IMR-90 (cell line): ENCODE results near the gene USP31. TPM values are rescaled to one million over a fixed set of nuclear protein-coding genes. Genes with fewer than 3 reads are reported as not detected.

Experiments used
- ATAC-seq: fragments of 200-7000 bp; cut with Tn5 transposase; 2 replicates; pipeline ENCODE4 v1.9.1; 2020; ENCODE audit warnings: low read depth, mild to moderate bottlenecking, moderate library complexity
- BruUV-seq: library from RNA; stranded (reverse); fragments of 400-500 nt; replicated peaks from 2 replicates; lab custom pipeline; 2021; lab: Mats Ljungman, UMichigan
- CTCF ChIA-PET: fragments of 300-600 bp; formaldehyde crosslinking; extraction: SDS; loops from one replicate; lab custom pipeline; 2021; ENCODE audit warnings: antibody characterized with exemption; lab: Yijun Ruan, JAX
- POLR2A ChIA-PET: fragments of 300-600 bp; sonication (Branson Sonifier 250); formaldehyde crosslinking; loops from one replicate; lab custom pipeline; 2022; ENCODE audit warnings: antibody characterized with exemption; ENCODE audit not compliant: unreplicated experiment; lab: Charles Lee
- DNase-seq: peaks from one replicate; pipeline ENCODE4 v3.0.0; 2013
- H2AFZ ChIP-seq: replicated peaks from 2 replicates; pipeline ENCODE3; 2013; ENCODE audit warnings: low read length, mild to moderate bottlenecking; ENCODE audit not compliant: poor library complexity
- H2AK5ac ChIP-seq: 2 replicates; pipeline ENCODE4 v1.6.1; 2013; ENCODE audit warnings: low read depth, low read length, inconsistent platforms
- H2AK9ac ChIP-seq: replicated peaks from 2 replicates; pipeline ENCODE3; 2013; ENCODE audit warnings: mild to moderate bottlenecking, low read depth, low read length, moderate library complexity; ENCODE audit not compliant: poor library complexity
- H2BK120ac ChIP-seq: 2 replicates; pipeline ENCODE4 v1.6.1; 2013; ENCODE audit warnings: low read depth, low read length, inconsistent platforms
- H2BK15ac ChIP-seq: 3 replicates; pipeline ENCODE4 v1.6.1; 2013; ENCODE audit warnings: low read depth, low read length, inconsistent platforms
- H2BK20ac ChIP-seq: 2 replicates; pipeline ENCODE4 v1.6.1; 2013; ENCODE audit warnings: low read depth, mild to moderate bottlenecking, inconsistent platforms, low read length, moderate library complexity
- H2BK5ac ChIP-seq: 2 replicates; pipeline ENCODE4 v1.6.1; 2013; ENCODE audit warnings: mild to moderate bottlenecking, low read depth, low read length, inconsistent platforms; ENCODE audit not compliant: poor library complexity, severe bottlenecking
- H3K14ac ChIP-seq: replicated peaks from 2 replicates; pipeline ENCODE4 v1.6.1; 2013; ENCODE audit warnings: low read depth, low read length, inconsistent platforms
- H3K18ac ChIP-seq: 2 replicates; pipeline ENCODE4 v1.6.1; 2013; ENCODE audit warnings: low read depth, low read length, control low read depth
- H3K23ac ChIP-seq: 2 replicates; pipeline ENCODE4 v1.6.1; 2013; ENCODE audit warnings: low read depth, low read length, inconsistent platforms
- H3K27ac ChIP-seq: 2 replicates; pipeline ENCODE4 v1.5.1; 2013; ENCODE audit warnings: mild to moderate bottlenecking, control low read depth, low read length; ENCODE audit not compliant: insufficient read depth
- H3K27me3 ChIP-seq: 2 replicates; pipeline ENCODE4 v1.6.1; 2013; ENCODE audit warnings: low read length; ENCODE audit not compliant: control insufficient read depth, insufficient read depth
- H3K36me3 ChIP-seq: 2 replicates; pipeline ENCODE4 v1.6.1; 2013; ENCODE audit warnings: low read length, mixed read lengths; ENCODE audit not compliant: control insufficient read depth, insufficient read depth
- H3K4ac ChIP-seq: 2 replicates; pipeline ENCODE4 v1.6.1; 2013; ENCODE audit warnings: low read depth, low read length, inconsistent platforms
- H3K4me1 ChIP-seq: 2 replicates; pipeline ENCODE4 v1.6.1; 2013; ENCODE audit warnings: low read length, mixed read lengths; ENCODE audit not compliant: control insufficient read depth, insufficient read depth
- H3K4me2 ChIP-seq: 2 replicates; pipeline ENCODE4 v1.6.1; 2013; ENCODE audit warnings: low read depth, mild to moderate bottlenecking, control low read depth, low read length, moderate library complexity
- H3K4me3 ChIP-seq: 2 replicates; pipeline ENCODE4 v1.5.1; 2013; ENCODE audit warnings: low read depth, mild to moderate bottlenecking, control low read depth, low read length, moderate library complexity; ENCODE audit not compliant: insufficient read depth
- H3K56ac ChIP-seq: 2 replicates; pipeline ENCODE4 v1.6.1; 2013; ENCODE audit warnings: low read length, inconsistent platforms; ENCODE audit not compliant: insufficient read depth; ENCODE audit errors: extremely low read depth
- H3K79me1 ChIP-seq, 2 experiments: 2 replicates each; pipeline ENCODE4 v1.6.1; 2013; ENCODE audit warnings: low read length in 2 of 2, inconsistent platforms in 1 of 2, low read depth in 1 of 2
- H3K9ac ChIP-seq: 2 replicates; pipeline ENCODE4 v1.6.1; 2013; ENCODE audit warnings: low read depth, low read length, control low read depth
- H3K9me1 ChIP-seq: 2 replicates; pipeline ENCODE4 v1.6.1; 2013; ENCODE audit warnings: low read length, inconsistent platforms; ENCODE audit not compliant: insufficient read depth
- H3K9me3 ChIP-seq: 2 replicates; pipeline ENCODE4 v1.6.1; 2013; ENCODE audit warnings: low read length; ENCODE audit not compliant: control insufficient read depth, insufficient read depth
- H4K20me1 ChIP-seq: 2 replicates; pipeline ENCODE4 v1.6.1; 2013; ENCODE audit warnings: low read length, inconsistent platforms; ENCODE audit not compliant: insufficient read depth
- H4K5ac ChIP-seq: 2 replicates; pipeline ENCODE4 v1.6.1; 2013; ENCODE audit warnings: mild to moderate bottlenecking, low read depth, low read length, control low read depth
- H4K8ac ChIP-seq, 2 experiments: 2 replicates each; pipeline ENCODE4 v1.6.1; 2013; ENCODE audit warnings: low read depth in 2 of 2, low read length in 2 of 2, control low read depth in 1 of 2, inconsistent platforms in 1 of 2
- H4K91ac ChIP-seq: 2 replicates; pipeline ENCODE4 v1.6.1; 2013; ENCODE audit warnings: low read depth, low read length, inconsistent platforms; ENCODE audit not compliant: insufficient read depth
- CEBPB ChIP-seq: IDR thresholded peaks from 2 replicates; pipeline ENCODE4 v1.6.1; 2012; ENCODE audit warnings: low read depth, low read length, improper control_type of control experiment
- CHD1 ChIP-seq: IDR thresholded peaks from 2 replicates; pipeline ENCODE4 v1.6.1; 2012; ENCODE audit warnings: low read depth, low read length, improper control_type of control experiment
- FOS ChIP-seq: fragments of 150-350 bp; IDR thresholded peaks from 2 replicates; pipeline ENCODE4 v1.6.1; 2016; ENCODE audit warnings: low read depth, low read length
- MAFK ChIP-seq: IDR thresholded peaks from 2 replicates; pipeline ENCODE4 v1.6.1; 2012; ENCODE audit warnings: low read depth, low read length, improper control_type of control experiment
- MXI1 ChIP-seq: IDR thresholded peaks from 2 replicates; pipeline ENCODE4 v1.6.1; 2012; ENCODE audit warnings: low read depth, mild to moderate bottlenecking, low read length, moderate library complexity, borderline replicate concordance
- NFE2L2 ChIP-seq: fragments of 150-350 bp; IDR thresholded peaks from 2 replicates; pipeline ENCODE4 v1.6.1; 2016; ENCODE audit warnings: low read depth, mild to moderate bottlenecking, low read length
- POLR2A ChIP-seq: IDR thresholded peaks from 2 replicates; pipeline ENCODE4 v1.6.1; 2012; ENCODE audit warnings: mild to moderate bottlenecking, low read depth, low read length
- RCOR1 ChIP-seq: IDR thresholded peaks from 2 replicates; pipeline ENCODE4 v1.6.1; 2012; ENCODE audit warnings: mild to moderate bottlenecking, low read length, improper control_type of control experiment; ENCODE audit not compliant: insufficient replicate concordance
- RFX5 ChIP-seq: IDR thresholded peaks from 2 replicates; pipeline ENCODE4 v1.8.0; 2012; ENCODE audit warnings: low read depth, mild to moderate bottlenecking, low read length, moderate library complexity
- SMC3 ChIP-seq: fragments of 150-350 bp; IDR thresholded peaks from 2 replicates; pipeline ENCODE4 v1.6.1; 2016; ENCODE audit warnings: low read depth, mild to moderate bottlenecking, antibody characterized with exemption, low read length, moderate library complexity
- WGBS, 2 experiments: methylation state at CpG; one replicate each; pipeline versions ENCODE4 v1.1.5 to v1.1.7; 2013; ENCODE audit warnings: missing lambda C conversion rate in 2 of 2; ENCODE audit not compliant: insufficient read length in 1 of 2; ENCODE audit errors: extremely low coverage in 2 of 2; 5-methylcytosine and 5-hydroxymethylcytosine counted together
- dilution Hi-C: fragments of 300-500 bp; cut with HindIII; formaldehyde crosslinking; loops from one replicate; pipeline ENCODE4 v1.14.3; 2018; ENCODE audit warnings: low sequenced_read_pairs; ENCODE audit not compliant: unreplicated experiment
- in situ Hi-C: fragments of 300-500 bp; cut with MboI; formaldehyde crosslinking; loops from 3 replicates; pipeline ENCODE4 v1.14.3; 2019; ENCODE audit warnings: low sequenced_read_pairs, inconsistent platforms, mixed read lengths
- intact Hi-C: fragments of 100-400 bp; cut with micrococcal nuclease; formaldehyde crosslinking; loops from 2 replicates; pipeline ENCODE4 v1.10.0; 2022
- polyA plus RNA-seq, 3 experiments: library from polyadenylated mRNA; depleted of rRNA; stranded (reverse); fragments of >200 nt; gene quantifications; 2 replicates each; pipeline ENCODE4 v1.2.3, GENCODE V29; 2012; ENCODE audit warnings: low replicate concordance in 1 of 3
- total RNA-seq: library from RNA; depleted of rRNA; stranded (reverse); fragments of >200 nt; gene quantifications from 2 replicates; pipeline ENCODE4 v1.2.3, GENCODE V29; 2012
- TF ChIP-seq, protein P1 (sequence below): fragments of 150-350 bp; IDR thresholded peaks from 2 replicates; pipeline ENCODE4 v1.6.1; 2016; ENCODE audit warnings: low read depth, mild to moderate bottlenecking, low read length, moderate library complexity, borderline replicate concordance
- TF ChIP-seq, protein P2 (sequence below): fragments of 150-350 bp; IDR thresholded peaks from 2 replicates; pipeline ENCODE4 v1.6.1; 2017; ENCODE audit warnings: mild to moderate bottlenecking, antibody characterized with exemption, low read length, low read depth
- TF ChIP-seq, protein P3 (sequence below): conservative IDR thresholded peaks from 2 replicates; pipeline ENCODE4 v1.5.1; 2012; ENCODE audit warnings: mild to moderate bottlenecking, low read depth, low read length, improper control_type of control experiment

USP31 gene
- total and polyA plus RNA-seq, 2 of the 4 experiments (the other 2 are of a cell fraction), result 2.9 to 3.4 TPM

DNA sequence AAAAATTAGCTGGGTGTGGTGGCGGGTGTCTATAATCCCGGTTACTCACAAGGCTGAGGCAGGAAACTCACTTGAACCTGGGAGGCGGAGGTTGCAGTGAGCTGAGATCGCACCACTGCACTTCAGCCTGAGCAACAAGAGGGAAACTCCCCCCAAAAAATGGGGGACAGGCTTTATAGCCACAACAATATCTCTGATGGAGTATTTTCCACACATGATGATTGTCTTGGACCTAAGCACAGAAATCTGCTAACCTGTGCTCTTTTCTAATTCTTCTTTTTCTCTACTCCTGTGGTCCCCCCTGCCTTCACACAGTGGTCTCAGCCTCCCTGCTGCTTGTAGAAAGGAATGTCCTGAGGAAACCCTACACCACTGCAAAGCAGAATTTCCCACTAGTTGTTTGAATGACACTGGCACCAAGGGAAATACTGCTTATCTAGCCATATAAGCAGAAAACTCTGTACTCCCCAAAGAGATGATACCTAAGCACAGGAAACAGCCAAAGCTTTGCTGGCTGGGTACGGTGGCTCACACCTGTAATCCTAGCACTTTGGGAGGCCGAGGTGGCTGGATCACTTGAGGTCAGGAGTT lies 117.6 kb downstream of the USP31 start:
- CTCF ChIA-PET, result no interaction called here
- Histone ChIP-seq H3K56ac (no peak overlapping the region), H2AK9ac (no peak overlapping the region), H3K4me3 (no peak overlapping the region), H4K8ac (no peak overlapping the region), H3K27me3 (no peaks in the 10 kb centered on the region), H3K79me1 (no peaks in the 10 kb centered on the region), H2BK120ac (no peak overlapping the region), H3K9ac (no peak overlapping the region), H3K4me2 (no peak overlapping the region), H2BK5ac (no peak overlapping the region), H4K20me1 (no peaks in the 10 kb centered on the region), H3K9me3 (no peaks in the 10 kb centered on the region), H3K4me1 (no peaks in the 10 kb centered on the region), H2AFZ (no peak overlapping the region), H3K4ac (no peak overlapping the region), H3K27ac (no peak overlapping the region), H2BK20ac (no peak overlapping the region), H2AK5ac (no peak overlapping the region), H3K36me3 (no peaks in the 10 kb centered on the region), H3K23ac (no peak overlapping the region), H2BK15ac (no peak overlapping the region), H3K14ac (no peak overlapping the region), H3K9me1 (no peaks in the 10 kb centered on the region), H4K91ac (no peak overlapping the region), H3K18ac (no peak overlapping the region), H4K5ac (no peak overlapping the region)
- in situ Hi-C loops (no loop called here), intact Hi-C loops (no loop called here), dilution Hi-C loops (no loop called here)
- TF ChIP-seq POLR2A (no peak), RCOR1 (no peak), SMC3 (no peak), CEBPB (no peak), RFX5 (no peak), CHD1 (no peak), NFE2L2 (no peak), MXI1 (no peak), MAFK (no peak), FOS (no peak)
- TF ChIP-seq, protein P1, sequence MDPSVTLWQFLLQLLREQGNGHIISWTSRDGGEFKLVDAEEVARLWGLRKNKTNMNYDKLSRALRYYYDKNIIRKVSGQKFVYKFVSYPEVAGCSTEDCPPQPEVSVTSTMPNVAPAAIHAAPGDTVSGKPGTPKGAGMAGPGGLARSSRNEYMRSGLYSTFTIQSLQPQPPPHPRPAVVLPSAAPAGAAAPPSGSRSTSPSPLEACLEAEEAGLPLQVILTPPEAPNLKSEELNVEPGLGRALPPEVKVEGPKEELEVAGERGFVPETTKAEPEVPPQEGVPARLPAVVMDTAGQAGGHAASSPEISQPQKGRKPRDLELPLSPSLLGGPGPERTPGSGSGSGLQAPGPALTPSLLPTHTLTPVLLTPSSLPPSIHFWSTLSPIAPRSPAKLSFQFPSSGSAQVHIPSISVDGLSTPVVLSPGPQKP, result no peak
- TF ChIP-seq, protein P2, sequence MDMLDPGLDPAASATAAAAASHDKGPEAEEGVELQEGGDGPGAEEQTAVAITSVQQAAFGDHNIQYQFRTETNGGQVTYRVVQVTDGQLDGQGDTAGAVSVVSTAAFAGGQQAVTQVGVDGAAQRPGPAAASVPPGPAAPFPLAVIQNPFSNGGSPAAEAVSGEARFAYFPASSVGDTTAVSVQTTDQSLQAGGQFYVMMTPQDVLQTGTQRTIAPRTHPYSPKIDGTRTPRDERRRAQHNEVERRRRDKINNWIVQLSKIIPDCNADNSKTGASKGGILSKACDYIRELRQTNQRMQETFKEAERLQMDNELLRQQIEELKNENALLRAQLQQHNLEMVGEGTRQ, result no peak
- TF ChIP-seq, protein P3, sequence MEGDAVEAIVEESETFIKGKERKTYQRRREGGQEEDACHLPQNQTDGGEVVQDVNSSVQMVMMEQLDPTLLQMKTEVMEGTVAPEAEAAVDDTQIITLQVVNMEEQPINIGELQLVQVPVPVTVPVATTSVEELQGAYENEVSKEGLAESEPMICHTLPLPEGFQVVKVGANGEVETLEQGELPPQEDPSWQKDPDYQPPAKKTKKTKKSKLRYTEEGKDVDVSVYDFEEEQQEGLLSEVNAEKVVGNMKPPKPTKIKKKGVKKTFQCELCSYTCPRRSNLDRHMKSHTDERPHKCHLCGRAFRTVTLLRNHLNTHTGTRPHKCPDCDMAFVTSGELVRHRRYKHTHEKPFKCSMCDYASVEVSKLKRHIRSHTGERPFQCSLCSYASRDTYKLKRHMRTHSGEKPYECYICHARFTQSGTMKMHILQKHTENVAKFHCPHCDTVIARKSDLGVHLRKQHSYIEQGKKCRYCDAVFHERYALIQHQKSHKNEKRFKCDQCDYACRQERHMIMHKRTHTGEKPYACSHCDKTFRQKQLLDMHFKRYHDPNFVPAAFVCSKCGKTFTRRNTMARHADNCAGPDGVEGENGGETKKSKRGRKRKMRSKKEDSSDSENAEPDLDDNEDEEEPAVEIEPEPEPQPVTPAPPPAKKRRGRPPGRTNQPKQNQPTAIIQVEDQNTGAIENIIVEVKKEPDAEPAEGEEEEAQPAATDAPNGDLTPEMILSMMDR, result no peak
- DNase-seq (no peak), ATAC-seq (no peak)
- POLR2A ChIA-PET, result no interaction called here
- BruUV-seq, result no TSS peak
- no CpG with 5 or more reads among the region's 6 CpGs for WGBS, 2 experiments
